GM18519 (cell line): ENCODE data around the gene FGFR3.

ENCODE experiments used
- ATAC-seq: cut with Tn5 transposase; IDR thresholded peaks from one replicate; pipeline ENCODE4 v1.9.1; 2021; ENCODE audit warnings: mild to moderate bottlenecking, moderate library complexity; ENCODE audit not compliant: unreplicated experiment, low FRiP score

FGFR3 gene

GRCh38 chr4:1856943-1857699 lies 64.0 kb downstream of the FGFR3 start:
- no peak for ATAC-seq

- no peak for ATAC-seq
Observed at GRCh38 chr4:1857931-1858330, 64.8 kb downstream of the FGFR3 start.
